Upper lobe of right lung (tissue), 1 donor: Measurements from ENCODE around the gene C6orf47. TPM values are rescaled to one million over a fixed set of nuclear protein-coding genes. Genes with fewer than 3 reads are reported as not detected.

Experiments
- ATAC-seq: fragments of 200-7000 bp; cut with Tn5 transposase; one replicate; pipeline ENCODE4 v1.9.1; 2020; ENCODE audit warnings: mild to moderate bottlenecking, moderate library complexity
- DNase-seq: peaks from one replicate; pipeline ENCODE4 v3.0.0-alpha.2; 2020
- H3K27ac ChIP-seq: fragments of 200-600 bp; one replicate; pipeline ENCODE4 v1.8.0; 2022
- H3K27me3 ChIP-seq: fragments of 200-600 bp; one replicate; pipeline ENCODE4 v1.8.0; 2022; ENCODE audit warnings: mild to moderate bottlenecking
- H3K36me3 ChIP-seq: fragments of 200-600 bp; one replicate; pipeline ENCODE4 v1.8.0; 2022
- H3K4me1 ChIP-seq: fragments of 200-600 bp; one replicate; pipeline ENCODE4 v1.8.0; 2022
- H3K4me3 ChIP-seq: fragments of 200-600 bp; one replicate; pipeline ENCODE4 v1.8.0; 2022; ENCODE audit warnings: mild to moderate bottlenecking
- H3K9me3 ChIP-seq: fragments of 200-600 bp; one replicate; pipeline ENCODE4 v1.8.0; 2022
- CTCF ChIP-seq: fragments of 200-600 bp; IDR thresholded peaks from one replicate; pipeline ENCODE4 v1.8.0; 2022; ENCODE audit warnings: antibody characterized with exemption
- intact Hi-C: fragments of 100-400 bp; cut with DNase I; formaldehyde crosslinking; loops from one replicate; pipeline ENCODE4 v1.11.0; 2022
- total RNA-seq: library from RNA; stranded (reverse); fragmentation: NEBNext Ultra II Directional; extraction: Animal tissue kit (Norgen Biotek cat#: 25700); gene quantifications from one replicate; pipeline ENCODE4 v1.2.1, GENCODE V29; 2021
- donor health status: DM: no; HTN: yes; CAD: no; lungs with severe emphysema.

Gene C6orf47
- total RNA-seq, 1 donor from 2014 or later, result 25.6 TPM

GRCh38 chr6:31643818-31644454 lies 16.6 kb downstream of the C6orf47 start:
- no peaks in the 10 kb centered on the region for H3K27me3 ChIP-seq
- no peaks in the 10 kb centered on the region for H3K9me3 ChIP-seq
- no peak for DNase-seq
- TF ChIP-seq CTCF, result no peak
- H3K36me3 ChIP-seq, result peaks cover 100% of the 10 kb centered on the region
- no peak overlapping the region for H3K27ac ChIP-seq
- H3K4me1 ChIP-seq, result no peaks in the 10 kb centered on the region
- no peak for ATAC-seq
- intact Hi-C loops, result no loop called here
- no peak overlapping the region for H3K4me3 ChIP-seq

GRCh38 chr6:31642798-31643570 lies 17.6 kb downstream of the C6orf47 start:
- intact Hi-C loops, result no loop called here
- Histone ChIP-seq H3K27ac (no peak overlapping the region), H3K36me3 (peaks cover 98% of the 10 kb centered on the region), H3K9me3 (no peaks in the 10 kb centered on the region), H3K27me3 (no peaks in the 10 kb centered on the region), H3K4me1 (no peaks in the 10 kb centered on the region), H3K4me3 (no peak overlapping the region)
- DNase-seq (no peak), ATAC-seq (no peak)
- no peak for TF ChIP-seq CTCF

- H3K27ac ChIP-seq, result no peak overlapping the region
- ATAC-seq (no peak), DNase-seq (no peak)
- no peak for TF ChIP-seq CTCF
- intact Hi-C loops, result no loop called here
- H3K9me3 ChIP-seq, result no peaks in the 10 kb centered on the region
- no peaks in the 10 kb centered on the region for H3K4me1 ChIP-seq
- peaks cover 98% of the 10 kb centered on the region for H3K36me3 ChIP-seq
- no peak overlapping the region for H3K4me3 ChIP-seq
- no peaks in the 10 kb centered on the region for H3K27me3 ChIP-seq
These were observed 19.2 kb downstream of the C6orf47 start for GRCh38 chr6:31641370-31641769.

- Histone ChIP-seq H3K36me3 (peaks cover 98% of the 10 kb centered on the region), H3K27ac (no peak overlapping the region), H3K4me1 (no peaks in the 10 kb centered on the region), H3K4me3 (no peak overlapping the region), H3K9me3 (no peaks in the 10 kb centered on the region), H3K27me3 (no peaks in the 10 kb centered on the region)
- TF ChIP-seq CTCF, result no peak
- DNase-seq (no peak), ATAC-seq (no peak)
- intact Hi-C loops, result no loop called here
These were observed 20.0 kb downstream of the C6orf47 start for GRCh38 chr6:31640612-31641011.

GRCh38 chr6:31639449-31639861 lies 21.1 kb downstream of the C6orf47 start:
- ATAC-seq, result no peak
- no peak for DNase-seq
- H3K4me1 ChIP-seq, result no peaks in the 10 kb centered on the region
- no peak overlapping the region for H3K4me3 ChIP-seq
- H3K27ac ChIP-seq, result no peak overlapping the region
- TF ChIP-seq CTCF, result no peak
- peaks cover 98% of the 10 kb centered on the region for H3K36me3 ChIP-seq
- intact Hi-C loops, result no loop called here
- H3K27me3 ChIP-seq, result no peaks in the 10 kb centered on the region
- H3K9me3 ChIP-seq, result no peaks in the 10 kb centered on the region
